Measurements from ENCODE around the gene HMCN2.

The HMCN2 gene

DNA sequence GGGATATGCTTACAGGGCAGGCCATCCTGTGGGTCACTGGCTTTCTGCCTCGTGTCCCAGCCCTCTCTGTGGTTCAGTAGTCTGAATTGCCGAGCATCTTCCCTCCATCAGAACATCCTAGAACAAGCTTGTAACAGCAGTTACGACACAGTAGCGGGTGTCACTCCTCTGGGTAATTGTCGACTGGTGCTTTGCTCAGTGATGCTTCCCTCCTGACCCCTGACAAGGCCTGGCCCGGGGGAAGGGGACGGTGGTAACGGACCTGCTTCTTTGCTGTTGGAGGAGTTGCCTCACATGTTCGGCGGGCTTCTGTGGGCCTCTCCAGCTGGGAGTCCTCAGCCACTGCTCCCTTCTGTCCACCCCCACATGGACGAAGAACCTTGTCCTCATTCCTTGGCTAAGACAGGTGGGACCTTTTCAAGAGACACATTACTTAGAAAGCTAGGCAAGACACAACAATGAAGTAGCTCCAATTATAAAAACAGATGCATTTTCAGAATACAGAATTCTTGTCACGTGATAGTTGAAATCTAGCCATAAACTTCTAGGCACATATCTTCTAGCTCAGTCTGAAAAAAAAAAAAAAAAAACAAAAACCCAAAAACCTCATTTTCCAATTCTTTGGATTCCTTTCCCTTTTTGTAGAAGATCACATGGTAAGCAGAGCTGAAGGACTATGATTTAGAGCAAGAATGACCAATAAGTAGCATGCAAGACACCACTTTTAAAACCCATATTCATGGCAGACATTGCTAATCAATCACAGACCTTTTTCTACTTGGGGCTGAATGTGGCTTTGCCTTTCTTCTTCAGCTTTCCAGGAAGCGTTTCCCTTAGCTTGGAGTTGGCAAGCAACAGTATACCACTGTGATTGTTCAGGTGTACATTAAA, 25.0 kb downstream of the HMCN2 start:
- DNase-seq, result no peak

DNA sequence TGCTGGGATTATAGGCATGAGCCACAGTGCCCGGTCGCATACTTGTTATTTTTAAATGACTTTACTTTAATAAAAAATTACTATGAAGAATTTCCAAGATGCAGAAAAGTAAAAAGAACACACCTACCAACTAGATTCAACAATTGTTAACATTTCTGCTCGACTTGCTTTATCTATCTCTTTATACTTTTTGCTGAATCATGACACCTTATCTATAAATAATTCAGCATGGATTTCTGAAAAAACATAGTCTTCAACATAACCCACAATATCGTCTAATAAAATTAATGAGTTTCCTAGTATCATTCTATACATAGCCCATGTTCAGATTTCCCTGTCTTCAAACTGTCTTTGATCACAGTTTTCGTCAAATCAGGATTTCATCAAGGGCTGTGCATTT, 25.9 kb downstream of the HMCN2 start:
- no peak for DNase-seq

DNA sequence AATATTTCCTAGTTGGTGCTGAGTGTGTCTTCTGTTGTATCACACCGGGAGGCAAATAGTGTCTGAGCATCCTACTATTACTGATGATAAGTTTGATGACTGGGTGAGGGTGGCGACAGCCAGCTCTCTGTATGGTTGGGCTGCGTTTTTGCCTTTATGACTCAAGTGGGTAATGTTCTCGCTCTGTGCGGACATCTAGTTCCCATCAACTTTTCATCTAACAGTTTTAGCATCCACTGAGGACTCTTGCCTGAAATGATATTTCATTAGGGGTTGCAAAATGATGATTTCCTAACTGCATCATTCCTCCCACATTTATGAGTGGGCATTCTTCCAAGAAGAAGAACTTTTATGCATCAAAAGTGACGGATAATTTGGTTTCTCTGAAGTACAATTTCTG, 26.5 kb downstream of the HMCN2 start:
- DNase-seq, result no peak

GRCh38 chr9:130294664-130295063, 29.1 kb downstream of the HMCN2 start:
- no peak for DNase-seq

DNA sequence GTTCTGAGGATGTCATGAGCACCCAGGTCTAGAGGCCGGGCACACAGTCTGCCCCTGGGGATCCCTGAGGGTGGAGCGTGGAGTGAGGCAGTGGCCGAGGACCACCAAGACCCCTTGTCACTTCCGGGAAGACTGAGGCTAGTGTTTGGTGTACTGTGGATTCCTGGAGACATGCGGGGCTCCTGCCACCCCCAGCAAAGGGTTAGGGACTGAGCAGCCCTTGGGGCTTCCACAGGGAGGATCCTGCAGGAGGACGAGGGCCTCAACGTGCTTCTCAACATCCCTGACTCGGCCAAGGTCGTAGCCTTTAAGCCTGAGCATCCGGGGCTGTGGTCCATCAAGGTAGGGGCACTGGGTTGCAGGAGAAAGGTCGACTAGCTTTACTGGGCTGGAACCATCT, 29.9 kb downstream of the HMCN2 start:
- DNase-seq, result no peak

DNA sequence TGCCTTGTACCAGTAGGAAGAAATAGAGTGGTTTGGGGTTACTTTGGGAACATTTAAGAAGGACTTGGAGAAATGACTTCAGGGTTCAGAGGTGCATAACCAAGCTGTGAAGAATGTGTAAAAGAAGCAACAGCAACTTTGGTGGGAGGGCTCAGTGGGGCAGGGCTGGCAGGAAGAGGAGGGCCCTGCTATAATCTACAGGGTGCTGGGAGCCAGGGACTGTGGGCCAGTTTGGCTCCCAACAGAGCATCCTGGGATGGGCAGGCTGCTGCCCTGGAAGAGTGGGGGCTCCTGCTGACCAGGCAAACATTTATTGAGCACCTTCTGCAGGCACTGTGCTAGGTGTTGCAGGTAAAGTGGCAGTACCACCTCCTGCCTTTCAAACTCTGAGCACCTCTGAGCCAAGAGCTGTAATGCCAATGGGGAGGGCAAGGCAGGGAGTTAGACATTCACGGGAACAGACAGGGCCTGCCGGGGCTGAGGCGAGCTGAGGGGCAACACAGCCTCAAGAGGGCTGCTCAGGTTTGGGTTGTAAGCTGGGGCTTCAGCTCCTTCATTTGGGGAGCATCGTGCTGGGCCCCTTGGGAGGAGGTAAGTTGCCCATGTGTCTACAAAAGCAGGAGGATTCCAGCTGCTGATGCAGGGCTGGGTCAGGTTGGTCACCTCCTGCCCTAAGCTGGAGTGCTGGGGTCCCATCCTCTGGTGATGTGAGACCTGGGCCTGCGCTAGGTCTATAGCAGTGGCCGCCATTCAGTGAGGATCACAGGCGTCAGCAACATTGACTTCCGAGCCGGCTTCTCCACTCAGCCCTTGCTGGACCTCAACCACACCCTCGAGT, 30.6 kb downstream of the HMCN2 start:
- DNase-seq, result no peak

GRCh38 chr9:130296783-130297055, 31.2 kb downstream of the HMCN2 start:
- DNase-seq, result no peak

GRCh38 chr9:130297371-130297770, 31.8 kb downstream of the HMCN2 start:
- DNase-seq, result no peak

DNA sequence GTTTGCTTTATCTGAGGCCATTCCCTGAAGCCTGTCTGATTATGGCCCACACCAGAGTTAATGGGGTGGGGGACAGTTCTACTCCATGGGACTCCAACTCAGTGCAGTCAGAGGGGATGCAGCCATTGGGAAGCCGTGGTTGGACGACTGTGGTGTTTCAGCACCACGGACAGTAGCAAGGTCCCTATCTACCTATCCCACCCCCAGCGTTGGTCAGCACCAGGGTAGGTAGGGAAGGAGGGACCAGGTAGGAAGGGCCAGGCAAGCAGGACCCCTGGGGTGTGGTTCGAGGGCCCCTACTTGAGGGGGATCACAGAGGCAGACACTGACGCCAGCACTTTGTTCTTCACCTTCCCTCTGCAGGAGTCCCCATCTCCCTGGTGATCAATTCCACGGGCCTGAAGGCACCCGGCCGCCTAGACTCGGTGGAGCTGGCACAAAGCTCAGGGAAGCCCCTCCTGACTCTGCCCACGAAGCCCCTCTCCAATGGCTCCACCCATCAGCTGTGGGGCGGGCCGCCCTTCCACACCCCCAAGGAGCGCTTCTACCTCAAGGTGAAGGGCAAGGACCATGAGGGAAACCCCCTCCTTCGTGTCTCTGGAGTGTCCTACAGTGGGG, 33.2 kb downstream of the HMCN2 start:
- DNase-seq, result no peak

DNA sequence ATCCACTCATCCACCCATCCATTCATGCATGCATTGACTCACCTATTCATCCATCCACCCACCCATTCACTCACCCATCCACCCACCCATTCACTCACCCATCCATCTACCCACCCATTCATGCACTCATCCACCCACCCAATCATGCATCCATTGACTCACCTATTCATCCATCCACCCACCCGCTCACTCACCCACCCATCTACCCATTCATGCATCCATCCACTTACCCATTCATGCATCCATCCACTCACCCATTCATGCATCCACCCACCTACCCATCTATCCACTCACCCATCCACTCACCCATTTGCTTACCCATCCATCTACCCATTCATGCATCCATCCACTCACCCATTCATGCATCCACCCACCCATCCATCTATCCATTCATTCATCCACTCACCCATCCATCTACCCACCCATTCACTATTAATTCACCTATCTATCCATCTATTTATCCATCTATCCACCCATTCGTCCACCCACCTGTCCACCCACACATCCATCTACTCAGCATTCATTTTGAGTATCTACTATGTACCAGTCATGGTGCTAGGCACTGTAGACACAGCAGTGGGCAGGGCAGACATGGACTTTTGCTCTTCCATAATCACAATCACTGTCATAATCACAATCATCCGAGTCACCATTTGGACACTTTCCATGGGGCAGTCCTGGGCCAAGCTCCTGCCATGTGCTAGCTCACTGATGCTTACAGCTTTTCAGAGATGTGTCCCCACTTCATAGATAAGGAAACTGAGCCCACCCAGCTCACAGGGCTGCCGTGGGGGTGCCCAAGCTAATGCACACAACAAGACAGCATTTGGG, 34.4 kb downstream of the HMCN2 start:
- DNase-seq, result no peak

DNA sequence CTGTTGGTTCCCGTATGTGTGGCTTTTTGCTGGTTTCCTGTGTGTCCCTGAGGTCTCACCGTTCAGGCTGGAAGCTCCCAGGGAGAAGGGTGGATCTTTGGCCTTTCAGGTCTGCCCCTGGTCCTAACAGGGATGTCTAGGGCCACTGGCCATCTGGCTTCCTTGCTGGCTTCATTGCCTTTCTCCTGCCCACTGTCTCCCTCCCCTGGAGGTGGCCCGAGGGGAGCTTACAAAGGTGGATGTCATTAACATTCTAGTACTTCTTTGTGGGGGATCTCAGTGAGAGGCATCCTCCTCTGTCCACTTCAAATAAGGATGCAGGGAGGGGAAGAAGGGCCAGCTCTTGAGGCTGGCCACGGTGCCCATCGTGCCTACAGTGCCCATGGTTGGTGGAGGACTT, 35.2 kb downstream of the HMCN2 start:
- DNase-seq, result no peak

- DNase-seq, result no peak
These were observed 36.1 kb downstream of the HMCN2 start for GRCh38 chr9:130301483-130302286.

GRCh38 chr9:130302785-130303612, 37.4 kb downstream of the HMCN2 start:
- no peak for DNase-seq

GRCh38 chr9:130303613-130304055, 38.1 kb downstream of the HMCN2 start:
- no peak for DNase-seq

- DNase-seq, result no peak
These were observed 38.6 kb downstream of the HMCN2 start for GRCh38 chr9:130304116-130304515.

- no peak for DNase-seq
These were observed 39.1 kb downstream of the HMCN2 start for GRCh38 chr9:130304643-130305042.

GRCh38 chr9:130305381-130305780, 39.8 kb downstream of the HMCN2 start:
- DNase-seq, result no peak

GRCh38 chr9:130306823-130307666, 41.5 kb downstream of the HMCN2 start:
- DNase-seq, result no peak

GRCh38 chr9:130307667-130307943, 42.0 kb downstream of the HMCN2 start:
- no peak for DNase-seq

- no peak for DNase-seq
These were observed 42.6 kb downstream of the HMCN2 start for GRCh38 chr9:130308081-130308571.

Data from effector CD4-positive, alpha-beta T cell (primary cell).